ENCODE measurements around the gene DRD3. TPM values are rescaled to one million over a fixed set of nuclear protein-coding genes. Genes with fewer than 3 reads are reported as not detected.

DRD3 gene
- total RNA-seq, 1 experiment from 2014 or later = not detected

GRCh38 chr3:114157321-114157720, 21.5 kb downstream of the DRD3 start:
- TF ChIP-seq EZH2 (IDR thresholded peaks at IDR 0.05; ENCODE audit: borderline replicate concordance, low read depth, low read length, poor library complexity, severe bottlenecking) = no peak
- TF ChIP-seq CTCF (conservative IDR thresholded peaks at IDR 0.05; ENCODE audit: low read depth, low read length) = no peak
- intact Hi-C loops (cut with micrococcal nuclease; ENCODE audit: unreplicated experiment) = loop anchor here (10.0 kb wide), 3 partner anchors 257 to 313 kb away; no protein-coding TSS in a partner anchor
- H3K27ac ChIP-seq (ENCODE audit: low read depth, low read length, poor library complexity, severe bottlenecking) = no peak overlapping the region
- no peaks in the 10 kb centered on the region for H3K9me3 ChIP-seq (ENCODE audit: low read depth, low read length, poor library complexity, severe bottlenecking)
- no peak for DNase-seq (ENCODE audit: low spot score)
- BruUV-seq (replicated peaks) = no TSS peak
- CTCF ChIA-PET = no interaction called here
- no peak overlapping the region for H3K4me3 ChIP-seq (ENCODE audit: low read depth, low read length, poor library complexity, severe bottlenecking)
- peaks cover 4% of the 10 kb centered on the region for H3K4me1 ChIP-seq (ENCODE audit: insufficient read depth, low read length, poor library complexity, severe bottlenecking)
- POLR2A ChIA-PET (ENCODE audit: low non-redundant PET) = no interaction called here
- H3K27me3 ChIP-seq (replicated peaks; ENCODE audit: insufficient read depth, low read depth, low read length, poor library complexity) = peaks cover 9% of the 10 kb centered on the region
- H3K36me3 ChIP-seq (ENCODE audit: insufficient read depth, low read length, poor library complexity, severe bottlenecking) = no peaks in the 10 kb centered on the region

GRCh38 chr3:114155370-114155821, 23.5 kb downstream of the DRD3 start:
- Histone ChIP-seq H3K9me3 (ENCODE audit: low read depth, low read length, poor library complexity, severe bottlenecking) (no peaks in the 10 kb centered on the region), H3K27me3 (replicated peaks; ENCODE audit: insufficient read depth, low read depth, low read length, poor library complexity) (peaks cover 8% of the 10 kb centered on the region), H3K4me3 (ENCODE audit: low read depth, low read length, poor library complexity, severe bottlenecking) (no peak overlapping the region), H3K36me3 (ENCODE audit: insufficient read depth, low read length, poor library complexity, severe bottlenecking) (no peaks in the 10 kb centered on the region), H3K27ac (ENCODE audit: low read depth, low read length, poor library complexity, severe bottlenecking) (no peak overlapping the region), H3K4me1 (ENCODE audit: insufficient read depth, low read length, poor library complexity, severe bottlenecking) (peaks cover 4% of the 10 kb centered on the region)
- TF ChIP-seq CTCF (conservative IDR thresholded peaks at IDR 0.05; ENCODE audit: low read depth, low read length) (peak; percentile 87), EZH2 (IDR thresholded peaks at IDR 0.05; ENCODE audit: borderline replicate concordance, low read depth, low read length, poor library complexity, severe bottlenecking) (no peak)
- ChIA-PET CTCF (interaction anchor here (0.9 to 1.0 kb wide), 2 partner anchors 11 to 419 kb away, joined by 3 read pairs; no protein-coding TSS in a partner anchor), POLR2A (ENCODE audit: low non-redundant PET) (interaction anchor here (0.6 kb wide), 1 partner anchor 953 kb away, joined by 4 read pairs; no protein-coding TSS in a partner anchor)
- intact Hi-C loops (cut with micrococcal nuclease; ENCODE audit: unreplicated experiment) = loop anchor here (10.0 kb wide), 3 partner anchors 259 to 311 kb away; no protein-coding TSS in a partner anchor
- BruUV-seq (replicated peaks) = no TSS peak
- DNase-seq (ENCODE audit: low spot score) = peak; percentile 64

GRCh38 chr3:114154321-114154821, 24.5 kb downstream of the DRD3 start:
- H3K27ac ChIP-seq (ENCODE audit: low read depth, low read length, poor library complexity, severe bottlenecking) = no peak overlapping the region
- H3K4me3 ChIP-seq (ENCODE audit: low read depth, low read length, poor library complexity, severe bottlenecking) = no peak overlapping the region
- ChIA-PET CTCF (interaction anchor here (0.6 kb wide), 1 partner anchor 59 kb away, joined by 3 read pairs; no protein-coding TSS in a partner anchor), POLR2A (ENCODE audit: low non-redundant PET) (no interaction called here)
- peaks cover 6% of the 10 kb centered on the region for H3K27me3 ChIP-seq (replicated peaks; ENCODE audit: insufficient read depth, low read depth, low read length, poor library complexity)
- H3K36me3 ChIP-seq (ENCODE audit: insufficient read depth, low read length, poor library complexity, severe bottlenecking) = no peaks in the 10 kb centered on the region
- intact Hi-C loops (cut with micrococcal nuclease; ENCODE audit: unreplicated experiment) = loop anchor here (5.0 to 10.0 kb wide), 6 partner anchors 138 to 1663 kb away; partner anchors contain the start of gene TIGIT
- BruUV-seq (replicated peaks) = no TSS peak
- TF ChIP-seq EZH2 (IDR thresholded peaks at IDR 0.05; ENCODE audit: borderline replicate concordance, low read depth, low read length, poor library complexity, severe bottlenecking) (no peak), CTCF (conservative IDR thresholded peaks at IDR 0.05; ENCODE audit: low read depth, low read length) (no peak)
- no peaks in the 10 kb centered on the region for H3K9me3 ChIP-seq (ENCODE audit: low read depth, low read length, poor library complexity, severe bottlenecking)
- no peak for DNase-seq (ENCODE audit: low spot score)
- H3K4me1 ChIP-seq (ENCODE audit: insufficient read depth, low read length, poor library complexity, severe bottlenecking) = peaks cover 4% of the 10 kb centered on the region
